Stimulated activated CD8-positive, alpha-beta memory T cell treated with anti-CD3 and anti-CD28 coated beads, Interleukin-4, amount 100 ng/mL, for 24 hours (primary cell): ENCODE data around the gene MXI1.

Experiments used
- DNase-seq: peaks from one replicate; pipeline ENCODE4 v3.0.0-alpha.2; 2020; ENCODE audit warnings: low read depth

Gene MXI1

DNA sequence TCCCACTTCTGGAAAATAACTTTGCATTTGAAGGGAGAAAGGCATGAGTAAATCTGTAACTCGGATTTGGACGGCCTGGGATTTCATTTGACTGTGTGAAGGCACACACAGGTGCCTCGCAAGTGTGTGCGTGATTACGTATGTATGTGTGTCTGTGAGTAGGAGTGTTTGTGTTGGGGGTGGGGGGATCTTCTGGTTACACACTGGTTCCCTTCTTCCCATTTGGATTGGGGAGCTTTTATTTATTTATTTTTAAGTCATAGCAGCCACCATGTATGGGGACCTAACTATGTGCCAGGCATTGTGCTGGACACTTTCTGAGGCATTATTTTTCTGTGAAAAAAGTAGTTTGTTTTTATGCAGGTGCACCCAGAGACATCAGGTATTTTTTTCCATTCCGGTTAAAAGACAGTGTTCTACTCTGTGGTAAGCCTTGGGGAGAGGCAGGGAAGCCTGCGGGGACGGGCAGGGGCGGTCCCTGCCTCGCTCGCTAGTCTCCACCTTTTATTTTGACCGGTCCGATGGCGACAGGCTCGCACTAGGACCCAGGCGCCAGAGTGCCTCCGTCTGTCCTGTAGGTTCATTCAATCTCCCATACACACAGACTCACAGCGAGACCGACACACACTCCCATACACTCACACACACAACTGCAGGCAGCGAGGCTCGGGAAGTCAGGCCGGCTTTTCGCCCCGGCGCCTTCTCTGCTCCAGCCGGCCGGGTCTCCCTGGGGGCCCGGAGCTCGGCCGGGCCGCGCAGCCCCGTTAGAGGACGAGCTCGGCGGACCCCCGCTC, at the start of gene MXI1:
Gene MXI1, plus strand, starts transcription at position 595 of the 794 bp plus-strand sequence. CDS start 204 bp downstream, outside the sequence.
- DNase-seq, result no peak

DNA sequence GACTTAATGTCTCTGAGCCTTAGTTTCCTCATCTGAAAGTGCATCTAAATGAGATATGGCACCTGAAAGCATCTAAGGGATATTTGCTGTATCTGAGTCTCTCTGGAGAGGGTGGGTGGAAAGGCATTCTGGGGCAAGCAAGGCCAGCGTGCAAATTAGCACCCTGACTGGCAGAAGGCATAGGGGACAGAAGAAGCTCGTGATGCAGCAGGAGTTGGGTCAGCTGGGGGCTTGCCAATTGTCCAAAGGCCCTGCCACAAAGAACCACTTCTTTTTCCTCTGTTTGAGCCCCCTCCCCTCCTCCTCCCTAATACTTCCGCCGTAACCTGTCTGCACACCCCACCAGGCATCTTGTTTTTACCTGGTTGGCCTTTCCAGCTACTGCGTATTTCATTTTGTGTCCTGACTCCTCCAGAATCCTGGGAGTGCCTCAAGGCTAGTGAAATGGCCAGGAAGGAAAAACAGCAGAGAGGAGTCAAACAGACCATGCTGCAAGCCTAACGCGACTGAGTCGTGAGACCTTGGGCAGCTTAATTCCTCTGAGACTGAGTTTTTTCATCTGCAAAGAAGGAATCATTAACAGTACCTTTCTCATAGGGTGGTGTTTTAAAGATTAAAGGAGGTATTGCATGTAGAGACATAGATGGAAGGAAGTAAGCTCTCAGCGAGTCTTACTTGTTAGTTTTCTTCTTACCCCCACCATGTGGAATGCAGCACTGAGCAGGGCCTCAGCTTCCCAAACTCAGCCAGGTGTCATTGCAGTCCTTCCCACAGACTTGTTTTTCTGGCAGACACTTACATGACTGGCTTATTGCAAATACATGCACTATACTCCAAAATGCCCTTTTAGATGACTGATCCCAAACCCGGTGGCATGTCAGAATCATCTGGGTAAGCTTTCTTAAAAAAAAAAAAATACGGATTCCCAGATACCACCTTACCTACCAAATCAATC, 49.1 kb upstream of the MXI1 start:
- DNase-seq, result no peak

DNA sequence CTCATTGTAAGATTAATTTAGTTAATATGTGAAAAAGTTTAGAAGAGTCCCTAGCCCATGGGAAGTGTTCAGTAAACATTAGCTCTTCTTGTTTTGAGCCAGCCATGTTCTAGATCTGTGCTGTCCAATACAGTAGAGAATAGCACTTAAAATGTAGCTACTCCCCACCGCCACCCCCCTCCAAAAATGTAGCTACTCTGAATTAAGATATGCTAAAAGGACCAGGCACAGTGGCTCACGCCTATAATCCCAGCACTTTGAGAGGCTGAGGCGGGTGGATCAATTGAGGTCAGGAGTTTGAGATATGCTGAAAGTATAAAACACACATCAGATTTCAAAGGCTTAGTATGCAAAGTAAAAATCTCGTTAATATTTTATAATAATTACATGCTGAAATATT, 47.3 kb upstream of the MXI1 start:
- no peak for DNase-seq

DNA sequence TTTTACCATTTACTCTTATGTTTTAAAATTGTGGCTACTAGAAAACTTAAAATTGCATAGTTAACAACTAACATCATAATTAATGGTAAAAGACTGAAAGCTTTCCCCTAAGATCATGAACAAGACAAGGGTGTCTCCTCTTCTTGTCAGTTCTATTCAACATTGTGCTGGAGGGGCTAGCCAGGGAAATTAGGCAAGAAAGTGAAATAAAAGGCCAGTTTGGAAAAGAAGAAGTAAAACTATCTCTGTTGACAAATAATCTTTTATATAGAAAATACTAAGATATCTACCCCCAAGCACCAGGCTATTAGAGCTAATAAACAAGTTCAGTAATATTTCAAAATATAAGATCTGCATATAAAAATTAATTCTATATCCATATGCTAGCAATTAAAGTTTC, 46.9 kb upstream of the MXI1 start:
- no peak for DNase-seq

DNA sequence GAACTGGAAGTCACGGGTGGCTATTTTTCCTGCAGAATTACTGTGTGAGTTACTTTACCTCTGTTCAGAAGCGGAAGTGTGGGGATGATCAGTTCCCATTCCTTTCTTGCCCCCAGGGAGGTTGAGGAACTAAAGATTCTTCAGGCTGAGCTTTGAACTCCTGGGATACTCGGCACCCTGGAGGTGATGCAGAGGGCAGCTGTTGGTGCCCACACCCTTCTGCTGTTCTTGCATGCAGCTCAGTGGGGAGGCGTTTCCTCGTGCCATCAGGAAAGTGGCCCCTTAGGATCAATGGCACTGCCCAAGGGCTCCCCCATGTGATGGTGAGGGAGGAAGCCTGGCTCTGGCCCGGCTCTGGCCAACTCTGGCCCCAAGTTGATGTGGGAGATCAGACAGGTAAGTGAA, 44.7 kb upstream of the MXI1 start:
- no peak for DNase-seq

DNA sequence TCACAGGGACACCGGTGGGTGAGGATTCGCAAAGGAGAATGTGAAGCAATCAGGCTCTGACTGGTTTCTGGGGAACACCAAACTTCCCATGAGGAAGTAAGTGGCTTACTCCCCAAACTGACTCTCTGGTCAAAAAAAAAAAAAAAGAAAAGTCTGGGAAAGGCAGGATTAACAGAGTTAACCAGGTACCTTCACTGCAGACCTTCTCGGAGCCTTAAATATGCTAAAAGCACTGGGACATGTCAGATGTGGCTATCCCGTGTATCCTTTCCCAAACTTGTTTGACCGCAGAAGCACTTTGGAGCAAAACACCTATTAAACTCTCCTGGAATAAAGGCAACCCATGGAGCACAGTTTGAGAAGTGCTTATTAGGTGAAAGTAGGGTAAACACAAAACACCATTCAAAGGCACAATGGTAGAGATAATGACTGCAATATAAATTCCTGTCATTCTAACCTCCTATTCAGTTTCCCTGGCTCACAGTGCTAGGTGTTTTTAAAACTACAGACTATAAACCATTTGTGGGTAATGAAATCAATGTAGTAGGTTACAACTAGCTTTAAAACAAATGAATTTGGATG, 44.1 kb upstream of the MXI1 start:
- DNase-seq, result no peak

DNA sequence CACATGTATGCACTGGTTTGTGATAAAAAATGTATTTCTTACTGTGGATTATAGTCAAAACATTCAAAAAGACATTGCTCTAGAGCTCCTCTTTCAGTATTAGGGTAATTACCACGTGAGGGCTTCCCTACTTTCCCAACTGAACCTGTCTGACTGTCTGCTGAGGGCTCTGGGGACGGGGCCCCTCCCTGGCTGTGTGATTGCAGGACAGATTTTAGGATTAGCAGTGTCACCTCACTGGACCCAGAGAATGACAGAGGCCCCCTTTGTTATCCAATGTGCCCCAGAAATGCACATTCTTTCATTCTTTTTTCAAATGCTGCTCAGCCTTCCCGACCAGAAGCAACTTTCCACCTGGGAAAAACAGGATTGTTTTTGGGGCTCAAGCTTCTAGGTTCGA, 43.6 kb upstream of the MXI1 start:
- DNase-seq, result no peak

DNA sequence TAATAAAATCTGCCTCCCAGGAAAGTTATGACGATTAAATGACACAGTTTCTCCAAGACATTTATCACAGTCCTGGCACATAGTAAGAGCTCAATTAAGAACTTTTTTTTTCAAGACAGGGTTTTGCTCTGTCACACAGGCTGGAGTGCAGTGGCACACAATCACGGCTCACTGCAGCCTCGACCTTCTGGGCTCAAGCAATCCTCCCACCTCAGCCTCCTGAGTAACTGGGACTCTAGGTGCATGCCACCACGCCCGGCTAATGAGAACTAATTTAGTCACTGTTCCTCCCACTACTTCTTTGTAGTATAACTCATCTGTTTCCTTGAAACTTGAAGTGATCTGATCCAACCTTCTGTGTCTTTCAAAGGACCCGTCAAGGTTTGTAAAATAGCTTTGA, 42.2 kb upstream of the MXI1 start:
- no peak for DNase-seq

DNA sequence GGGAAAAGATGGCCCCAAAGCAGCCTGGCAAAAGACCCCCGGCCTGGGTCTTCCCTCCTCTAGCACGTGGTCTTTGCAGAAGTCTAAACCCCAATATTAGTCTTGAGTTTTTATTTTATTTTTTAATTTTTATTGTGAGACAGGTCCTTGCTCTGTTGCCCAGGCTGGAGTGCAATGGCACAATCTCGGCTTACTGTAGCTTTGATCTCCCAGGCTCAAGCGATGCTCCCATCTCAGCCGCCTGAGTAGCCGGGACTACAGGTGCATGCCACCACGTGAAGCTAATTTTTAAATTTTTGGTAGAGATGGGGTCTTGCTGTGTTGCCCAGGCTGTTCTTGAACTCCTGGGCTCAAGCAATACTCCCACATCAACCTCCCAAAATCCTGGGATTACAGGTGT, 40.3 kb upstream of the MXI1 start:
- DNase-seq, result no peak

DNA sequence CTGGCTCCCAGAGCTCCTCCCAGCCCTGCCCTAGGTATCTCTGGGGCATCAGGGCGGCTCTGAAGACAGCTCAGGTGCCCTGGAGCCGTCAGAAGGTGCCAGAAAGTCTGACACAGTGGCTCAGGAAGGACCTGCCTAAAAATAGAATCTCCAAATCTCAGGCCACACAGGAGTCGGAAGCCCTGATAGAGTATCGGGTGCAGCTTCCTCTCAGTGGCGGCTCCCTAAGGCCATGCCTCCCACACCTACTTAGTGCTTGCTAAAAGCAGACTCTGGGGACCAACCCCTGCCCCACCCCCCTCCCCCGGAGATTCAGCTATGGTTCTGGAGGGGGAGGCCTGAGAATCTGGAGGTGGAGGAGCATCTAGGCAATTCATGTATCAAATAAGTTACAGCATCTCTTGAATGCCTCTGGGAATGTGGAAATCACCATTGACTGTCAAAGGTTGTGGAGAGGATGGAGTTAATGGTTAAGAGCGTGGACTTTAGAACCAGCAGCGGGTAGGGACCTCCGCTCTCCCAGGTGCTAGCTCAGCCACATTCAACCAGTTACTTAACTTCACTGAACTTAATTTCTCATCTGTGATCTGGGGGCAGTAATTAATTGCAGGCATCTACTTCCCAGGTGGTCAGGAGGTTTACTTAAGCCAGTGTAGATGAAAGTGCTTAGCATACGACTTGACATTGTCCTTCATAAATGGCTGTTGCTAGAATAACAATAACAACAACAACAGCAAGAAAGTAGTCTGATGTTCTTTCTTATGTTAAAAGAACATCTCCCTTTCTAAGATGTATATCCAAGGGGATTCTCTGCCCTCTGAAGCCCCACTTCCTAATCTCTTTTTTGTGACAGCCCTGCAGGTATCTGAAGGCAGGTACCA, 38.6 kb upstream of the MXI1 start:
- no peak for DNase-seq

DNA sequence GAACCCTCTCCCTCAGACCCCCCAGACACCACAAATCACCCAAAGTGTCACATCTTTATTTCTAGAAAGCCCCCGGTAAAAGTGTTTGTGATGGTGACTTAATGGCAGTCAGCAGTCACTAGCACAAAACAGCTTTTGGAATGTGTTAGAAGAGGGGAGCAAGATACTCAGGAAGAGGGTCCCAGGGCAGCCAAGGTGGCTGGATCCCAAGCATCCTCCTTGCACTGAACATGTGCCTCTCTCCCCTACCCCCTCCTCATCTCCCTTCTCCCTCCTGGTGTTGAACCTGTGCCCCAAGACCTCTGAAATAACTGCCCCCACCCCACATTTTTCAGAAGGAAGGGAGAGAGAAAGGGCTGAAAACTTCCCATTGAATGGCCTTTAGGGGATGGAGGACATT, 37.8 kb upstream of the MXI1 start:
- no peak for DNase-seq

DNA sequence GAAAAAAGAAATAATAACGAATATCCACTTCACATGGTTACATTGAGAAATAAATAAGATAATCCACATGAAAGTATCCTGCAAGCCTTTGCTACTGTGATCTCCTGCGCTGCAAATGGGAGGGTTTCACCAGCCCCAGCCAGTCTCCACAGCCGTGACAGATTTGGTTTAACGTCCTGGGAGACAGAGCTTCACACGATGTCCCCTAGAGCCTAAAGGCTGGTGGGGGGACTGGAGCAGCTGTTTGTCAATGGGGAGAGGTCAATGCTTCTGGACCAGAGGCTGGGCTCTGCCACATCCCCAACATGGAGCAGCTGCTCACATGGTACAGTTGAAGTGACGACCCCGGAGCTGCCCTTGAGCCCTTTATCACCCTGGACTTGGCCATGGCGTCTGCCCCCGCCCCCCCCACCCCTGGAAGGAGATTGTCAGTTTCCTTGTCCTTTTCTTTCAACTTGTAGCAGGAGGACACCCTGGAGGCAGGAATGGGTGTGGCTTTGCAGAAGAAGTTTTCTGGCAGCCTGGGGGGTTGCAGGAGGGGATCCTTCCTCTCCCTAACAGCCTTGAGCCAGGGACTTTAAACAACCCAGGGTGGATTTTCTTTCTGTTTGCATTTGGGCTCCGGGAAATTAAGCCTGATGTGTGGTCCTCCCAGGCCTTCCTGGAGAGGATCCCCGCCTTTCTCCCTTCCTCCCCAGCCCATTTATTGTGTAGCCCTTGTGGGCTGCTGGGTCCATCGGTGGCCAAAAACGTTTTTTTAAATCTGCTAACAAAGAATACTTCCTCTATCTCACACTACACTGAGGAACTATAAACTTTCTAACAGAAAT, 37.0 kb upstream of the MXI1 start:
- DNase-seq, result no peak

DNA sequence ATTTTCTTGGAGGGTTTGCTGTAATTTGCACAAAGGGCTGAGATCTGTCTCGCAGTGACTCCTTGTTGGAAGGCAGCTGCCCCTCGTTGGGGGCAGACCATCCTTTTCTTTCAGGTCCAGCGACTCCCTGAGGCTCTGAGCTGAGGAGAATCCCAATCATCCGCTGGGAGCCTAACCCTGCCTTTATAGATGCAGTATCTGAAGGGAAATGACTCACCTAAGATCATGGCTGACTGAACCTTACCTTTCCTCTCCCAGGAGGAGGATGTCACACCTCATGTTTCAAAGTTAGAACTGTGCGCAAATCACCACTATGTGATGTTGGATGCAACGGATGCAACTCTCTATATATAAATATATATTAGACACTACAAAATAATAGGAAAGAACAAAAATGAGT, 36.4 kb upstream of the MXI1 start:
- no peak for DNase-seq

DNA sequence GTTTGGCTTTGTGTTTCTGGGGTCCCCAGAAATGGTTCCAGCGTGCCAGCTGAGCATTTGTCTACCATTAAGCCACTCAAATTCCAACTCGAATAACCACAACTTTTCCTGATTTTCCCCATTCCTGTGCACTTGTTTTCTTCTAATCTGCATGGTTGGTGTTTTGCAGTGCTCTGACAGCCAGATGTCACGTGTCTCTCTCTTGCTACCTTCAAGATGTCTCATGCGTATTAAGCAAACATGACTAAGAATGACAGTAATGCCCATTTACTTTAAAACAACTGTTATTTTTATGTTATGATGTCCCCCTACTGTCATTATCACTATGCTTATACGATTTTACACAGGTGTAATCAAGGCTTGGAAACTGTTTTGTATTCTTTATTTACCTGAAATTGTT, 35.2 kb upstream of the MXI1 start:
- no peak for DNase-seq

DNA sequence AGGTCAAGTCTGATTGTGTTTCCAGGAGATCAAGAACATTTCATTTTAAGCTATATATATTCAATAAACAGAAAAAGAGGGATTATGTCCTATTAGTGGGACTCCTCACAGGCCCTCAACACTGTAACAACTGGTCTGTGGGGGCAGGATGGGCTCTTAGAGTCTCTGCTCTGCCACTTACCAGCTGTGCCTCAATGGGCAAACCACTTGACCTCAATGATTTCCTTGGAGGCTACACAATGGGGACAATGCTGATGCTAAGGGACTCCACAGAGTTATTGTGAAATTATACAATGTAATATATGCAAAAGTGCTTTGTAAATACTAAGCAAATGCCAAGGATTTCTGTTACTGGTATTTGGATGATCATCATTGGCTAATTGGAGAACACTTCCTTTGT, 33.2 kb upstream of the MXI1 start:
- DNase-seq, result no peak

DNA sequence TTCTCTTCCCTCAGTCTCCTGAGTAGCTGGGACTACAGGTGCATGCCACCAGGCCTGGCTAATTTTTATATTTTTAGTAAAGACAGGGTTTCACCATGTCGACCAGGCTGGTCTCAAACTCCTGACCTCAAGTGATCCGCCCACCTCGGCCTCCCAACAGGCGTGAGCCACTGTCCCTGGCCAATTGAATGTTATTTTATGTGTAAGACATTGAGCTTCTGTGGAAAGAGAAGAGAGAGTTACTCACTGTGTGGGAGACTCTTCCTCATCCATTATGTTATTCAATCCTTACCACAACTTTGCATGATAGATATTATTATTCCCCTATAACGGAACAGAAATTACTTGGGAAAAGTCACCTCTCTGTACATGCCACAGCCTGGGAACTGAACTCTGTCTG, 32.6 kb upstream of the MXI1 start:
- no peak for DNase-seq

DNA sequence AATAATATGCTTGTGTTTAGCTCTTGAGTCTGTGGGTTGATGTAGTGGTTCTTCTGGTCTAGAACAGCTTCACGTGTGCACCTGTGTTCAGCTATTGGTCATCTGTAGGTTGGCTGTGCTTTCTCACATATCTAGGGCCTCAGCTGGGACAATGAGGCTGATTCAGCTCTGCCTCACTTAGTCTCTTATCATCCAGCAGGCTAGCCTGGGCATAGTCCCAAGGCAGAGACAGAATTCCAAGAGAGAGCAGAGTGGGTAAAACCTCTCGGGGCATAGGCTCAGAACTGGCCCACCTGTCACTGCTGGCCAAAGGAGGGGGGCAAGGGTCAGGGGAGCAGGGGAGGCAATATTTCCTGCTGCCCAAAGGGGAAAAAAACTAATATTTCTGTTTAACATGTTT, 32.0 kb upstream of the MXI1 start:
- DNase-seq, result no peak

DNA sequence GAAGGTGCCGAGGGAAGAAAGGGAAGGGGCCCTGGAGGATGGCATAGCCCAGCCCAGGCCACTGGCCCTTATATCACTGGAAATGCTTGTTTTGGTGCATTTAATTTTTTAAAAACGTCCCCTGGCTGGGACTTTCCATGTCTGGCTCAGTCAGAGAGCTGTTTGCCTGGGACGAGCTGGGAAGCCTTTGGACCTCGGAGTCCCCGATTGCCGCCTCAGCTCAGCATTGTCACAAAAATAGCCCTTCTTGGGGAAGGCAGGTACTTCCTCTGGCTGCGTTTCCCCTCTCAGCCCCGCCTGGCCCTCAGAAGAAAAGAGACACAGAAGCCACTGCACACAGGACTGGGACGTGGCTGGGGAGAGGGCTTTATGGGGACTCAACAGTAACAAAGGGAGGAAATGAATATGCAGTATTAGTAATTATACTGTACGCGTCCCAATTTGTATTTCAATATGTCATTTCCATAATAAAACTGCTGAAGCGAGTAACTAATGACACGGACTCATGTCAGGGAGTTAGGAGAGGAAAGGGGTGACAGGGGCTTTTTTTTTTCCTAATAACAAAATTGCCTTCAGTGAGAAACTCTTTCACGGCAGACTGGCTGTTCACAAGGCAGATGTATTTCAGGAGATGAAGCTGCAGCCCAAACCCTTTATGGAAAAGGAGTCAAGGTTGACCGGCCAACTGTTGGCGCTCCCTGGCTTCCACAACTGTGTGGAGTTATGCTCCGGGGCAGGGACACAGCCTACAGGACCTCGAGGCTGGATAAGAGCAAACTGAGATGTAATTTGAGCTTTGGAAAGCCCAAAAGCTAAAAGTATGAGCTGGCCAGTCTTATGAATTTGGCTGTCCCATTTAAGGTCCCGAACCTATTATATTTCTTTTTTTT, 31.0 kb upstream of the MXI1 start:
- no peak for DNase-seq

DNA sequence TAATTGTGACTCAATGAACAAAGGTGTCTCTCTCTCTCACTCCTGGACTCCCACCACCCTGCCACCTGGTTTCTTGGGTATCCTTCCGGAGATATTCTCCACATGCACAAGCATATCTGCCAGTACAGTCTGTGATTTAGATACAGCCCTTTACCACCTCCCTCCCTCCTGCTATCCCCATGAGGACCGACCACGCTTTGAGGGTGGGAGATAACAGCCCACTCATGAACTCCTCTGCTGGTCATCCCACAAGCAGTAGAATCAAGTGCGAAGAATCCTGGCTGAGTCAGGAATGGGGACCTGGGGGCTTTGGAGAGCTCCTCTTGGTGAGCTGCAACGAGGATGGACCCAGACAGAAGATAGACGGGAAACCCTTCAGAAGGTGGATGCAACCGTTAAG, 28.2 kb upstream of the MXI1 start:
- no peak for DNase-seq

DNA sequence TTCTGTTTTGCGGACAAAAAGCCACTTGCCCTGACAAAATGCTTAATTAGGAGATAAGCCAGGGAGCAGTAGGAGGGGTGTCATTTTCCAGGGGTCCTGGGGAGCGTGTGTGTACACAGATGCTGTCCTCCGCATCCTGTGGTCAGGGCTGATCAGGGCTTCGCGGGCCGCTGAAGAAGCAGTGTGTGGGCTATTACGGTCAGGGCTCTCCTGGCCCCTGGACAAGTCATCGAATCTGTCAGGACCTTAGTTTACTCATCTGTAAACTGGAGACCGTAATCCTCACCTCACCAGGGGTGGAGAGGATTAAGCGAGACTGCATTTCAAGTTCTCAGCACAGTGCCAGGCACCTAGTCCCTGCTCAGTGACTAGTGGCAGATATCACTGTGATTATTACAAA, 26.0 kb upstream of the MXI1 start:
- DNase-seq, result no peak
